ENCODE data around the gene ZBTB8OS. TPM values are rescaled to one million over a fixed set of nuclear protein-coding genes. Genes with fewer than 3 reads are reported as not detected.
A peak's percentile ranks its signal among the peaks of the same experiment; 100 is the strongest.

The ZBTB8OS gene
- total RNA-seq, 1 donor from 2014 or later: 38.0 TPM

DNA sequence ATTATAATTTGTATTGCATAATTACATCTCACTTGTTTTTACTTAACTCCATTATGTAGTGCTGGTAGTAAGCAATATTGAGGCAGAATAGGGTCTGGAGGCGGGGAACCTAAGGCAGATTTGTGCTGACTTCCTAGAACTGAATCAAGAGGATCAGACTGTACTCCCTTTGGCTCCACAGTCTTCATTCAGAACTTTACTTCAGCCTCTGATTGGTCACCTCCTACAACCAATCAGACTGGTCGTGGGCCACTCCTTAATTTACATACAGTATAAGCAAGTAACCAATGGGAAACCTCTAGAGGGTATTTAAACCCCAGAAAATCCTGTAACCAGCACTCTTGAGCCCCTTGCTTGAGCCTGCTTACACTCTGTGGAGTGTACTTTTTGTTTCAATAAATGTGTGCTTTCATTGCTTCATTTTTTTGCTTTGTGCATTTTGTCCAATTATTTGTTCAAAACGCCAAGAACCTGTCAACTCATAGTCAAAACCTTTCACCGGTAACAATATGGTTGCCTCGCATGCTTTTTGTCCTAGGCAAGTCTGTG, 31.6 kb downstream of the ZBTB8OS start:
- DNase-seq (ENCODE audit: low read depth): no peak
- no peak overlapping the region for H3K4me3 ChIP-seq (ENCODE audit: low read depth, low read length)
- no peaks in the 10 kb centered on the region for H3K27me3 ChIP-seq (ENCODE audit: control insufficient read depth, insufficient read depth, low read length)
- no peak for TF ChIP-seq CTCF (IDR thresholded peaks at IDR 0.05; ENCODE audit: insufficient read depth, low read length, poor library complexity, severe bottlenecking)
- no peaks in the 10 kb centered on the region for H3K36me3 ChIP-seq (ENCODE audit: control insufficient read depth, insufficient read depth, low read length)

DNA sequence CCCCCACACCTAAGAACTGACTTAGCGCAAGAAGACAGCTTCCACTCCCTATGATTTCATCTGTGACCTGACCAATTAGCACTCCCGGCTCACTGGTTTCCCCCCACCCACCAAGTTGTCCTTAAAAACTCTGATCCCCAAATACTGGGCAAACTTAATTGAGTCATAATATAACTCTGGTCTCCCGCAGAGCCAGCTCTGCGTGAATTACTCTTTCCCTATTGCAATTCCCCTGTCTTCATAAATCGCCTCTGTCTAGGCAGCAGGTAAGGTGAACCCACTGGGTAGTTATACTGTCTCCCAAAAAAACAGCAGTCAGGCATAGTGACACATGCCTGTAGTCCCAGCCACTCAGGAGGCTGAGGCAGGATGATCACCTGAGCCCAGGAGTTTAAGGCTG, 36.9 kb downstream of the ZBTB8OS start:
- no peak for TF ChIP-seq CTCF (IDR thresholded peaks at IDR 0.05; ENCODE audit: insufficient read depth, low read length, poor library complexity, severe bottlenecking)
- no peaks in the 10 kb centered on the region for H3K27me3 ChIP-seq (ENCODE audit: control insufficient read depth, insufficient read depth, low read length)
- H3K36me3 ChIP-seq (ENCODE audit: control insufficient read depth, insufficient read depth, low read length): no peaks in the 10 kb centered on the region
- H3K4me3 ChIP-seq (ENCODE audit: low read depth, low read length): no peak overlapping the region
- DNase-seq (ENCODE audit: low read depth): no peak

GRCh38 chr1:32612189-32612881, 38.0 kb downstream of the ZBTB8OS start:
- peak; percentile 21 for TF ChIP-seq CTCF (IDR thresholded peaks at IDR 0.05; ENCODE audit: insufficient read depth, low read length, poor library complexity, severe bottlenecking)
- H3K4me3 ChIP-seq (ENCODE audit: low read depth, low read length): peak overlapping the region; percentile 51
- H3K36me3 ChIP-seq (ENCODE audit: control insufficient read depth, insufficient read depth, low read length): no peaks in the 10 kb centered on the region
- H3K27me3 ChIP-seq (ENCODE audit: control insufficient read depth, insufficient read depth, low read length): no peaks in the 10 kb centered on the region
- DNase-seq (ENCODE audit: low read depth): peak; percentile 37

DNA sequence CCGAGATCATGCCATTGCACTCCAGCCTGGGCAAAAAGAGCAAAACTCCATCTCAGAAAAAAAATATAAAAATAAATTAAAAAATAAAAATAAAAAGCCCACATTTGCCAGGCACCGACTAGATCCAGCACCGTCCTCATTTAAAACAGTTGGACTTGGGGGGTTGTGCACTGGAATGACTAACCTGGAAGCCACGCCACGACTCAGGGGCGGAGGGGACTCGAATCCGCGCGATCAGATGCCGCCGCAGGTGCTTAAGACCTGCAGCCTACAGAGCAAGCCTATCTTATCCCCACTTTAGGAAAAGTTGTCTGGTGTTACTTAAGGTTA, 38.5 kb downstream of the ZBTB8OS start:
- H3K36me3 ChIP-seq (ENCODE audit: control insufficient read depth, insufficient read depth, low read length): no peaks in the 10 kb centered on the region
- H3K4me3 ChIP-seq (ENCODE audit: low read depth, low read length): peak overlapping the region; percentile 51
- no peak for TF ChIP-seq CTCF (IDR thresholded peaks at IDR 0.05; ENCODE audit: insufficient read depth, low read length, poor library complexity, severe bottlenecking)
- no peaks in the 10 kb centered on the region for H3K27me3 ChIP-seq (ENCODE audit: control insufficient read depth, insufficient read depth, low read length)
- DNase-seq (ENCODE audit: low read depth): no peak

- Histone ChIP-seq H3K36me3 (ENCODE audit: control insufficient read depth, insufficient read depth, low read length) (no peaks in the 10 kb centered on the region), H3K4me3 (ENCODE audit: low read depth, low read length) (no peak overlapping the region), H3K27me3 (ENCODE audit: control insufficient read depth, insufficient read depth, low read length) (no peaks in the 10 kb centered on the region)
- TF ChIP-seq CTCF (IDR thresholded peaks at IDR 0.05; ENCODE audit: insufficient read depth, low read length, poor library complexity, severe bottlenecking): no peak
- no peak for DNase-seq (ENCODE audit: low read depth)
These were observed 41.2 kb downstream of the ZBTB8OS start for GRCh38 chr1:32609180-32609579.
